HG02884 (cell line): ENCODE data around the gene NFKBIL1.

Experiments
- ATAC-seq: cut with Tn5 transposase; IDR thresholded peaks from one replicate; pipeline ENCODE4 v1.9.1; 2021; ENCODE audit warnings: mild to moderate bottlenecking, moderate library complexity; ENCODE audit not compliant: unreplicated experiment

The NFKBIL1 gene

DNA sequence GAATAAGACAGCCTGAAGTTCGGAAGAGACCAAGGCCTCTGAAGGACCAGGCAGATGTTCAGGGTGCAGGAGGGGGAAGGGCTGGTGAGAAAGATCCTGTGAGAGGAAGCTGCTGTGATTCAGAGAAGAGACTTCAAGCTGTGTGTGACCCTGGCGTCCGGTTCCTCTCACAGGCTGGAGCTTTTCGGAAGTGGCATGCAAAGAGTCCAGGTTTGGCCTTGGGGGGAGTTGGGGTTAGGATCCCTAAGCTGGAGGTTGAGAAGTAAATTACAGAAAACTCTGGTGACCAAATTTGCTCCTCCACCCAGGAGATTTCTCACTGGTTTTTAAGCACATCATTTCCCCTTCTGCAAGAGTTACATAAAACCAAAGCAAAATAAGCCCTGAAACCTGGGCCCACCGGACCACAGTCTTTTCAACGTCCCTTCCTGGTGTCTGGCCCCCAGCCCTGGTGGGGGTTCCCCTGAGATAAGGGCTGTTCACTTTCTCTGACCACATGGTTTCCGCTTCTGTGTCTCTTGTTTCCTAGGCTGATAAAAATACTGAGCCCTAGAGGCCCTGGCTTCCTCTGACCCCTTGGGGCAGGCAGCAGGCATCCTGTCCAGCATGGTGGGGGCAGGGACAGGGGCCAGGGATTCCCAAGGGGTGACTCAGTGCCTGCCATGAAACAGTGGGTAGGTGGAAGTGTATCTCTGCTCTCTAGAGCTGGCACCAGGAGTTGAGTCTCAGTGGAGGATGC lies 12.7 kb downstream of the NFKBIL1 start:
- peak; percentile 58 for ATAC-seq

DNA sequence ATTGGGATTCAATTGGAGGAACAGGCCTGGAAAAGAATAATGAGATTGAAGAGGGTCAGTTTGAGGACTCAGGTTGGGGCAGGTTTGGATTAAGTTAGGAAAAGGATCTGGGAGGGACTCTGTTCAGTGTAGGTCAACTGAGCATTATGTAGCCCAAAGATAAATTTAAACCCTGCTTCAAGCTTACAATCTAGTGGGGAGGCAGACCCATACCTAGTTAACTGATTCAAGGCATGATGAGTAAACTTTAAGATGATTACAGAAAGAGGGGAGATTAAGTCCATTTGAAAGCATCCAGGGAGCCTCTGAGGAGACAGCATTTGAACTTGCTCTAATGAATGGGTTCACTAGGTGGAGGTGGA lies 13.3 kb downstream of the NFKBIL1 start:
- no peak for ATAC-seq

DNA sequence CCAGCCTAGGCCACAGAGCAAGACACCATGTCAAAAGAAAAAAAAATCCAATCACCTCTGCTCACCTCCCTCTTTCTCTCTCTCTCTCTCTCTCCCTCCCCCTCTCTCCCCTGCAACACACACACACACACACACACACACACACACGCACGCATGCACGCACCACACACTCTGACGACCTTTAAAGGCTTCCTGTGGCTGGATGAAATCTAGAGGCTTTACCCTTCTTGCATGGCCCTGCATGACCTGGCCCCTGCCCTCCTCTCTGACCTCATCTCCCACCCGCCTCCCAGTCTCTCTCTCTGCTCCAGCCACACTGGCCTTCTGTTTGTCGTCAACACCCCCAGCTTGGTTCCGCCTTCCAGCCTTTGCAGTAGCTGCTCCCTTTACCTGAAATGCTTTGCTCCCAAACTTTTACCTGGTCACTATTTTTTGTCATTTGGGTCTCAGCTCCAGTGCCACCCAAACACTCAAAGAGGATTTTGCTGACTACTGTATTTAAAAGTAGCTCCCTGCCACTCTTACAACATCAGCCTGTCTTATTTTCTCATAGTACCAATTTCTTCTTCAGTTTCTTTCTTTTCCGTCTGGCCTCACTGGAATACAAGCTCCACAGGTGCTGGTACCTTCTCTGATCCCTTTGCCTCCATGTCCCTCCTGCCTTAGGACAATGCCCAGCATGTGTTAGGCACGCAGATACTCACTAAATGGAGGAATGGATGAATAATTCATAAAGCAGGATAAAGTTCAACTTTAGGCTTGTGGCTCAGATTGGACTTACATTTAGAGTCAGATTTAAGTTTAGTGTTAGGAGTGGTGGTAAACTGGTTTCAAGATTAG lies 20.3 kb downstream of the NFKBIL1 start:
- no peak for ATAC-seq

DNA sequence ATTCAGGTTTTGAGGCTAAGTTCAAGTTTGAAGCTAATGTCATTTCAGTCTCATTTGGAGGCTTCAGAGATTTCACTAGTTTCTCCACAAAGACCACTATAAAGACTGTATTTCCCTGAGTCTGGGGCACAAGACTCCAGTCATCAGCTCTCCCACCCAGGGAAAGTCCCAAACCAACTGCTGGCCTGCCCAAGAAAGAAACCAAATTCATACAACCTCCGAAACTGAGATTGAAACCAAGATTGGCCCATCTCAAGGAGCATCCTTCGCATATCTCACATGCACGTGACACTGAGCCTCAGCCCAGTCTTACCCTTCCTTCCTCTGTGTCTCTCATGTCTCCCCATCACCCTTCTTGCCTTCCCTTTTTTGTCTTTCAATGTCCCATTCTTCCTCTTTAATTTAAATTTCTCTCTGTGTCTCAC lies 21.1 kb downstream of the NFKBIL1 start:
- peak; percentile 74 for ATAC-seq

DNA sequence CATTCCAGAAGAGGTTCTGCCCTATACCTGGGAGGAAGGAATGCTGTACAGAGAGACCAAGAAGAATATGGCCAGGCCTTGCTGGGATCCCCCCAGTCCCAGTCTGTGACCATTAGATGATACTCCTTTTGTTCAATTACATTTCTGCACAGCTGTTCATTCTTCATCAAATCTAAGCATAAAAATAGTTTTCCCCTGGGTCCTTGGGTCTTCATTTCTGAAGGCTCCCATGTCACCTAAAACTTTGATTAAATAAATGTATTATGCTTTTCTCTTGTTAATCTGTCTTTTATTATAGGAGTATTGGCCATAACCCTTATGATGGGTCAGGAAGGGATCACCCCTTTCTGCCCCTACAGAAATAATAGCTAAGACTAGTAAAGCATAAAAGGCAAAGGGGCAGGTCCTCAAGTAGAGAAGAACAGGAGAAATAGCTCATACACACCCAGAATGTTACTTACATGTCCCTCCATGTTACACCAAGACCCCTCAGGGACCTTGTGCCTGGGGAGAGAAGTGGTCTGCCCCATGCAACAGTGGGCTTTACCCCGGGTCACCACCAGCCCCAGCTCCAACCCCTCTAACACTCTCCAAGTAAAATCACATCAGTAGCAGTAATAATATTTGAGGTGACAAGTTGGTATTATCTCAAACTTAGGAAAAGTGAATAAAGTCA lies 22.6 kb downstream of the NFKBIL1 start:
- ATAC-seq = no peak

DNA sequence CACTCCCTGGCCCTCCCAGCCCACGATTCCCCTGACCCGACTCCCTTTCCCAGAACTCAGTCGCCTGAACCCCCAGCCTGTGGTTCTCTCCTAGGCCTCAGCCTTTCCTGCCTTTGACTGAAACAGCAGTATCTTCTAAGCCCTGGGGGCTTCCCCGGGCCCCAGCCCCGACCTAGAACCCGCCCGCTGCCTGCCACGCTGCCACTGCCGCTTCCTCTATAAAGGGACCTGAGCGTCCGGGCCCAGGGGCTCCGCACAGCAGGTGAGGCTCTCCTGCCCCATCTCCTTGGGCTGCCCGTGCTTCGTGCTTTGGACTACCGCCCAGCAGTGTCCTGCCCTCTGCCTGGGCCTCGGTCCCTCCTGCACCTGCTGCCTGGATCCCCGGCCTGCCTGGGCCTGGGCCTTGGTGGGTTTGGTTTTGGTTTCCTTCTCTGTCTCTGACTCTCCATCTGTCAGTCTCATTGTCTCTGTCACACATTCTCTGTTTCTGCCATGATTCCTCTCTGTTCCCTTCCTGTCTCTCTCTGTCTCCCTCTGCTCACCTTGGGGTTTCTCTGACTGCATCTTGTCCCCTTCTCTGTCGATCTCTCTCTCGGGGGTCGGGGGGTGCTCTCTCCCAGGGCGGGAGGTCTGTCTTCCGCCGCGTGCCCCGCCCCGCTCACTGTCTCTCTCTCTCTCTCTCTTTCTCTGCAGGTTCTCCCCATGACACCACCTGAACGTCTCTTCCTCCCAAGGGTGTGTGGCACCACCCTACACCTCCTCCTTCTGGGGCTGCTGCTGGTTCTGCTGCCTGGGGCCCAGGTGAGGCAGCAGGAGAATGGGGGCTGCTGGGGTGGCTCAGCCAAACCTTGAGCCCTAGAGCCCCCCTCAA lies 24.9 kb downstream of the NFKBIL1 start, which contains the start of gene LTA:
TSS of gene LTA (plus strand) at position 249 of the 871 bp plus-strand sequence. CDS start at position 703, 454 bp downstream.
- no peak for ATAC-seq

DNA sequence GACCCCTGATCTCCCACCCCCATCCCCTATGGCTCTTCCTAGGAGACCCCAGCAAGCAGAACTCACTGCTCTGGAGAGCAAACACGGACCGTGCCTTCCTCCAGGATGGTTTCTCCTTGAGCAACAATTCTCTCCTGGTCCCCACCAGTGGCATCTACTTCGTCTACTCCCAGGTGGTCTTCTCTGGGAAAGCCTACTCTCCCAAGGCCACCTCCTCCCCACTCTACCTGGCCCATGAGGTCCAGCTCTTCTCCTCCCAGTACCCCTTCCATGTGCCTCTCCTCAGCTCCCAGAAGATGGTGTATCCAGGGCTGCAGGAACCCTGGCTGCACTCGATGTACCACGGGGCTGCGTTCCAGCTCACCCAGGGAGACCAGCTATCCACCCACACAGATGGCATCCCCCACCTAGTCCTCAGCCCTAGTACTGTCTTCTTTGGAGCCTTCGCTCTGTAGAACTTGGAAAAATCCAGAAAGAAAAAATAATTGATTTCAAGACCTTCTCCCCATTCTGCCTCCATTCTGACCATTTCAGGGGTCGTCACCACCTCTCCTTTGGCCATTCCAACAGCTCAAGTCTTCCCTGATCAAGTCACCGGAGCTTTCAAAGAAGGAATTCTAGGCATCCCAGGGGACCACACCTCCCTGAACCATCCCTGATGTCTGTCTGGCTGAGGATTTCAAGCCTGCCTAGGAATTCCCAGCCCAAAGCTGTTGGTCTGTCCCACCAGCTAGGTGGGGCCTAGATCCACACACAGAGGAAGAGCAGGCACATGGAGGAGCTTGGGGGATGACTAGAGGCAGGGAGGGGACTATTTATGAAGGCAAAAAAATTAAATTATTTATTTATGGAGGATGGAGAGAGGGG lies 26.1 kb downstream of the NFKBIL1 start:
- ATAC-seq = no peak

DNA sequence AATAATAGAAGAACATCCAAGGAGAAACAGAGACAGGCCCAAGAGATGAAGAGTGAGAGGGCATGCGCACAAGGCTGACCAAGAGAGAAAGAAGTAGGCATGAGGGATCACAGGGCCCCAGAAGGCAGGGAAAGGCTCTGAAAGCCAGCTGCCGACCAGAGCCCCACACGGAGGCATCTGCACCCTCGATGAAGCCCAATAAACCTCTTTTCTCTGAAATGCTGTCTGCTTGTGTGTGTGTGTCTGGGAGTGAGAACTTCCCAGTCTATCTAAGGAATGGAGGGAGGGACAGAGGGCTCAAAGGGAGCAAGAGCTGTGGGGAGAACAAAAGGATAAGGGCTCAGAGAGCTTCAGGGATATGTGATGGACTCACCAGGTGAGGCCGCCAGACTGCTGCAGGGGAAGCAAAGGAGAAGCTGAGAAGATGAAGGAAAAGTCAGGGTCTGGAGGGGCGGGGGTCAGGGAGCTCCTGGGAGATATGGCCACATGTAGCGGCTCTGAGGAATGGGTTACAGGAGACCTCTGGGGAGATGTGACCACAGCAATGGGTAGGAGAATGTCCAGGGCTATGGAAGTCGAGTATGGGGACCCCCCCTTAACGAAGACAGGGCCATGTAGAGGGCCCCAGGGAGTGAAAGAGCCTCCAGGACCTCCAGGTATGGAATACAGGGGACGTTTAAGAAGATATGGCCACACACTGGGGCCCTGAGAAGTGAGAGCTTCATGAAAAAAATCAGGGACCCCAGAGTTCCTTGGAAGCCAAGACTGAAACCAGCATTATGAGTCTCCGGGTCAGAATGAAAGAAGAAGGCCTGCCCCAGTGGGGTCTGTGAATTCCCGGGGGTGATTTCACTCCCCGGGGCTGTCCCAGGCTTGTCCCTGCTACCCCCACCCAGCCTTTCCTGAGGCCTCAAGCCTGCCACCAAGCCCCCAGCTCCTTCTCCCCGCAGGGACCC lies 27.0 kb downstream of the NFKBIL1 start:
- no peak for ATAC-seq

DNA sequence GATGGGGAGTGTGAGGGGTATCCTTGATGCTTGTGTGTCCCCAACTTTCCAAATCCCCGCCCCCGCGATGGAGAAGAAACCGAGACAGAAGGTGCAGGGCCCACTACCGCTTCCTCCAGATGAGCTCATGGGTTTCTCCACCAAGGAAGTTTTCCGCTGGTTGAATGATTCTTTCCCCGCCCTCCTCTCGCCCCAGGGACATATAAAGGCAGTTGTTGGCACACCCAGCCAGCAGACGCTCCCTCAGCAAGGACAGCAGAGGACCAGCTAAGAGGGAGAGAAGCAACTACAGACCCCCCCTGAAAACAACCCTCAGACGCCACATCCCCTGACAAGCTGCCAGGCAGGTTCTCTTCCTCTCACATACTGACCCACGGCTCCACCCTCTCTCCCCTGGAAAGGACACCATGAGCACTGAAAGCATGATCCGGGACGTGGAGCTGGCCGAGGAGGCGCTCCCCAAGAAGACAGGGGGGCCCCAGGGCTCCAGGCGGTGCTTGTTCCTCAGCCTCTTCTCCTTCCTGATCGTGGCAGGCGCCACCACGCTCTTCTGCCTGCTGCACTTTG lies 28.0 kb downstream of the NFKBIL1 start, which contains the start of gene TNF:
TSS of gene TNF (plus strand) at position 231 of the 567 bp plus-strand sequence. CDS start at position 408, 177 bp downstream.
- ATAC-seq = no peak

DNA sequence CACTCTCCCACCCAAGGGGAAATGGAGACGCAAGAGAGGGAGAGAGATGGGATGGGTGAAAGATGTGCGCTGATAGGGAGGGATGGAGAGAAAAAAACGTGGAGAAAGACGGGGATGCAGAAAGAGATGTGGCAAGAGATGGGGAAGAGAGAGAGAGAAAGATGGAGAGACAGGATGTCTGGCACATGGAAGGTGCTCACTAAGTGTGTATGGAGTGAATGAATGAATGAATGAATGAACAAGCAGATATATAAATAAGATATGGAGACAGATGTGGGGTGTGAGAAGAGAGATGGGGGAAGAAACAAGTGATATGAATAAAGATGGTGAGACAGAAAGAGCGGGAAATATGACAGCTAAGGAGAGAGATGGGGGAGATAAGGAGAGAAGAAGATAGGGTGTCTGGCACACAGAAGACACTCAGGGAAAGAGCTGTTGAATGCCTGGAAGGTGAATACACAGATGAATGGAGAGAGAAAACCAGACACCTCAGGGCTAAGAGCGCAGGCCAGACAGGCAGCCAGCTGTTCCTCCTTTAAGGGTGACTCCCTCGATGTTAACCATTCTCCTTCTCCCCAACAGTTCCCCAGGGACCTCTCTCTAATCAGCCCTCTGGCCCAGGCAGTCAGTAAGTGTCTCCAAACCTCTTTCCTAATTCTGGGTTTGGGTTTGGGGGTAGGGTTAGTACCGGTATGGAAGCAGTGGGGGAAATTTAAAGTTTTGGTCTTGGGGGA lies 28.7 kb downstream of the NFKBIL1 start:
- ATAC-seq = no peak

DNA sequence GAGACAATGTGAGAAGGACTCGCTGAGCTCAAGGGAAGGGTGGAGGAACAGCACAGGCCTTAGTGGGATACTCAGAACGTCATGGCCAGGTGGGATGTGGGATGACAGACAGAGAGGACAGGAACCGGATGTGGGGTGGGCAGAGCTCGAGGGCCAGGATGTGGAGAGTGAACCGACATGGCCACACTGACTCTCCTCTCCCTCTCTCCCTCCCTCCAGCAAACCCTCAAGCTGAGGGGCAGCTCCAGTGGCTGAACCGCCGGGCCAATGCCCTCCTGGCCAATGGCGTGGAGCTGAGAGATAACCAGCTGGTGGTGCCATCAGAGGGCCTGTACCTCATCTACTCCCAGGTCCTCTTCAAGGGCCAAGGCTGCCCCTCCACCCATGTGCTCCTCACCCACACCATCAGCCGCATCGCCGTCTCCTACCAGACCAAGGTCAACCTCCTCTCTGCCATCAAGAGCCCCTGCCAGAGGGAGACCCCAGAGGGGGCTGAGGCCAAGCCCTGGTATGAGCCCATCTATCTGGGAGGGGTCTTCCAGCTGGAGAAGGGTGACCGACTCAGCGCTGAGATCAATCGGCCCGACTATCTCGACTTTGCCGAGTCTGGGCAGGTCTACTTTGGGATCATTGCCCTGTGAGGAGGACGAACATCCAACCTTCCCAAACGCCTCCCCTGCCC lies 29.6 kb downstream of the NFKBIL1 start:
- no peak for ATAC-seq

DNA sequence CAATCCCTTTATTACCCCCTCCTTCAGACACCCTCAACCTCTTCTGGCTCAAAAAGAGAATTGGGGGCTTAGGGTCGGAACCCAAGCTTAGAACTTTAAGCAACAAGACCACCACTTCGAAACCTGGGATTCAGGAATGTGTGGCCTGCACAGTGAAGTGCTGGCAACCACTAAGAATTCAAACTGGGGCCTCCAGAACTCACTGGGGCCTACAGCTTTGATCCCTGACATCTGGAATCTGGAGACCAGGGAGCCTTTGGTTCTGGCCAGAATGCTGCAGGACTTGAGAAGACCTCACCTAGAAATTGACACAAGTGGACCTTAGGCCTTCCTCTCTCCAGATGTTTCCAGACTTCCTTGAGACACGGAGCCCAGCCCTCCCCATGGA lies 30.2 kb downstream of the NFKBIL1 start:
- no peak for ATAC-seq

DNA sequence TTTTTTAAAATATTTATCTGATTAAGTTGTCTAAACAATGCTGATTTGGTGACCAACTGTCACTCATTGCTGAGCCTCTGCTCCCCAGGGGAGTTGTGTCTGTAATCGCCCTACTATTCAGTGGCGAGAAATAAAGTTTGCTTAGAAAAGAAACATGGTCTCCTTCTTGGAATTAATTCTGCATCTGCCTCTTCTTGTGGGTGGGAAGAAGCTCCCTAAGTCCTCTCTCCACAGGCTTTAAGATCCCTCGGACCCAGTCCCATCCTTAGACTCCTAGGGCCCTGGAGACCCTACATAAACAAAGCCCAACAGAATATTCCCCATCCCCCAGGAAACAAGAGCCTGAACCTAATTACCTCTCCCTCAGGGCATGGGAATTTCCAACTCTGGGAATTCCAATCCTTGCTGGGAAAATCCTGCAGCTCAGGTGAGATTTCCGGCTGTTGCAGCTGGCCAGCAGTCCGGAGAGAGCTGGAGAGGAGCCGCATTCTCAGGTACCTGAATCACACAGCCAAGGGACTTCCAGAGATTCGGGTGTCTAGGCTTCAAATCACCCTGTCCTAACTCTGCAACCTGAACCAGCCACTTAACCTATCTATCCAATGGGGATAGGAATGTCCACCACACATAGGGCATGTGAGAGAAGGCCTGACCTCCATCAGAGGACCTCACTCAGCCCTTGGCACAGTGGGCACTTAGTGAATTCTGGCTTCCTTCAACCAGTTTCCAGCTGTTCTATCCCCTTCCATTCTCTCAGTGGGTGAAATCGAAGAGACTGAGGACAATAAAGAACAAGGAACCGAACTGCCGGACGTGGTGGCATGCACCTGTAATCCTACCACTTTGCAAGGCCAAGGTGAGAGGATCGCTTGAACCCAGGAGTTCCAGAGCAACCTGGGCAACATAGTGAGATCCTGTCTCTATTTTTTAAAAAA lies 31.0 kb downstream of the NFKBIL1 start:
- ATAC-seq = no peak

DNA sequence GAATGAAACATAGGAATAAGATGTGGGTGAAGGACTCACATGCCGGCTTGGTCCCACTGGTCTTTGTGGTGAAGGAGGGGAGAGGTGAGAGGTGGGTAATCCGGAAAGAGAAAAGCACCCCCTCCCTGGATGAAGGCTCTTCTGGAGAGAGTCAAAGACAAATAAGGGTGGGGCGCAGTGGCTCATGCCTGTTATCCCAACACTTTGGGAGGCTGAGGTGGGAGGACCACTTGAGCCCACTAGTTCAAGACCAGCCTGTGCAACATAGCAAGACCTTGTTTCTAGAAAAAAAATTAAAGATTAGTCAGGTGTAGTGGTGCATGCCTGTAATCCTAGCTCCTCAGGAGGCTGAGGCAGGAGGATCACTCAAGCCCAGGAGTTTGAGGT lies 31.7 kb downstream of the NFKBIL1 start:
- ATAC-seq = no peak

DNA sequence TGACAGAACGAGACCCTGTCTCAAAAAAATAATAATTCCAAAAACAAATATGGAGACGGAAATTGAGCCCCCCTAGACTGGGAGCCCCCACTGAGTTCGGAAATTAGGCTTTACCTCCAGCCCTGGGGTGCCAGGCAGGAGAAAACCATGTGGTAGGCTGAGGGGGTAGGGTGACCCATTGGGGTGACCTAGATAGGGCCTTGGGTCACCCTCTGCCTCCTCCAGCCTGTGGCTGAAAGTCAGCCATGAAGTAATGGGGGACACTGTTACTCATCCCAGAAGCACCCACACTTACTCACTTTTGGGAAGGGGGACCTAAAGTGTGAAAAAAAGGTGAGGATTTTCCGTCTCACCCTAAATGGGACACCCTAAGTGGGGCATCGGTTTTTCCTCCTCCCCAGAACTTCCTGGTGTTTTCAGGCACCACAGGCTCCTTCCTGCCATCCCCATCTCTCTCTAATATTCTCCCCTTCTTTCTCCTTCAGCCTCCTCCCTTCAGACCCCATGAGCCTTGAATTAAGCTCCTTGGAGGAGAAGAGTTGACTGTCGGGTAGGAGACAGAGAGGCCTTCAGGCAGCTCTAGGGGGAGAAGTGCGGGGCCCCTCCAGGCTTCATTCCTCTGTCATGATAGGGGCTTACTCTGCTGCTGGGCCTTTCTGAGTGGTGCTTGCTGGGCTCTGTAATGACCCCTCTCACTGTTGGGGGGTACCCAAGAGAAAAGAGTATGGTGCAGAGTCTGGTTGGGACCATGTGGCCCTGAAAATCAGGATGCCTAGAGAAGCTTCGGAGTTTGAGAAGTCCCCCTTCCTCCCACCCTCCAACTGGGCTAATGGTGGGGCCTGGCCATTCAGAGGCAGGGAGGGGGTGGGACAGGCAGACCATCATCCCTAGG lies 32.4 kb downstream of the NFKBIL1 start:
- no peak for ATAC-seq
